HCT116 (cell line): ENCODE results near the gene LINGO1. TPM values are rescaled to one million over a fixed set of nuclear protein-coding genes. Genes with fewer than 3 reads are reported as not detected.

Source experiments
- ATAC-seq: fragments of 200-7000 bp; cut with Tn5 transposase; 2 replicates; pipeline ENCODE4 v1.9.1; 2020; ENCODE audit warnings: mild to moderate bottlenecking, moderate library complexity
- BruUV-seq: library from RNA; stranded (reverse); fragments of 400-500 nt; replicated peaks from 2 replicates; lab custom pipeline; 2021; lab: Mats Ljungman, UMichigan
- CTCF ChIA-PET: fragments of 300-600 bp; sonication (Branson Sonifier 250); formaldehyde crosslinking; loops from one replicate; lab custom pipeline; 2021; ENCODE audit warnings: antibody characterized with exemption; lab: Charles Lee
- POLR2A ChIA-PET: fragments of 300-600, 350-600 bp; sonication (Branson Sonifier 250); formaldehyde crosslinking; loops from one replicate; lab custom pipeline; 2021; ENCODE audit warnings: antibody characterized with exemption; lab: Charles Lee
- RAD21 ChIA-PET, 2 experiments: fragments of 300-600 bp; sonication (Branson Sonifier 250); formaldehyde crosslinking; loops; one replicate each; lab custom pipeline; 2023; ENCODE audit warnings: low total read pairs in 2 of 2; ENCODE audit not compliant: uncharacterized antibody in 2 of 2, unreplicated experiment in 2 of 2, low non-redundant PET in 1 of 2; lab: Charles Lee
- DNase-seq: peaks from one replicate; pipeline ENCODE4 v3.0.0-alpha.2; 2010; ENCODE audit warnings: low read depth, low spot score
- H2AFZ ChIP-seq: fragments of 200-600 bp; shearing (Covaris generic), sonication (generic); 2 replicates; pipeline ENCODE4 v1.6.1; 2017; ENCODE audit warnings: low read depth, mixed run types, mixed read lengths, antibody characterized with exemption, low read length; ENCODE audit not compliant: poor library complexity, severe bottlenecking
- H3K27ac ChIP-seq: 2 replicates; pipeline ENCODE4 v1.5.1; 2012; ENCODE audit warnings: low read depth, low read length
- H3K27me3 ChIP-seq: fragments of 200-600 bp; sonication (generic); 2 replicates; pipeline ENCODE4 v1.6.1; 2016; ENCODE audit warnings: mixed run types, low read length, mixed read lengths; ENCODE audit not compliant: insufficient read depth
- H3K36me3 ChIP-seq, 2 experiments: fragments of 200-500 bp in 1 of 2; fragments of 200-600 bp in 1 of 2; sonication (Bioruptor generic) in 1 of 2; sonication (generic) in 1 of 2; 2 replicates each; pipeline versions ENCODE4 v1.5.1 to v1.6.1; 2014 to 2016; ENCODE audit warnings: low read length in 2 of 2, inconsistent platforms in 1 of 2, mixed read lengths in 1 of 2, mixed run types in 1 of 2; ENCODE audit not compliant: insufficient read depth in 2 of 2, control insufficient read depth in 1 of 2
- H3K4me1 ChIP-seq, 2 experiments: fragments of 200-600 bp in 1 of 2; sonication (generic) in 1 of 2; 2 replicates each; pipeline versions ENCODE4 v1.5.1 to v1.6.1; 2012 to 2017; ENCODE audit warnings: low read length in 2 of 2, inconsistent platforms in 1 of 2, mild to moderate bottlenecking in 1 of 2, mixed read lengths in 1 of 2, mixed run types in 1 of 2, moderate library complexity in 1 of 2; ENCODE audit not compliant: insufficient read depth in 2 of 2, control insufficient read depth in 1 of 2
- H3K4me2 ChIP-seq: fragments of 200-600 bp; sonication (generic); 2 replicates; pipeline ENCODE4 v1.6.1; 2017; ENCODE audit warnings: mixed run types, low read length, mixed read lengths
- H3K4me3 ChIP-seq, 2 experiments: fragments of 200-600 bp in 1 of 2; sonication (generic) in 1 of 2; replicated peaks in 1 of 2; 2 replicates each; pipeline ENCODE4 v1.5.1; 2011 to 2016; ENCODE audit warnings: low read length in 2 of 2, control low read depth in 1 of 2, low read depth in 1 of 2, mild to moderate bottlenecking in 1 of 2, mixed read lengths in 1 of 2, mixed run types in 1 of 2
- H3K79me2 ChIP-seq: fragments of 200-600 bp; sonication (generic); 2 replicates; pipeline ENCODE4 v1.6.1; 2017; ENCODE audit warnings: mild to moderate bottlenecking, mixed run types, low read length, moderate library complexity, mixed read lengths; ENCODE audit not compliant: insufficient read depth
- H3K9ac ChIP-seq: fragments of 200-600 bp; sonication (generic); 2 replicates; pipeline ENCODE4 v1.6.1; 2016; ENCODE audit warnings: low read length, mixed read lengths
- H3K9me2 ChIP-seq: fragments of 200-600 bp; sonication (generic), shearing (Covaris generic); 2 replicates; pipeline ENCODE4 v1.6.1; 2017; ENCODE audit warnings: mixed run types, mild to moderate bottlenecking, moderate library complexity; ENCODE audit not compliant: insufficient read depth
- H3K9me3 ChIP-seq, 2 experiments: fragments of 200-500 bp in 1 of 2; fragments of 200-600 bp in 1 of 2; sonication (Bioruptor generic) in 1 of 2; sonication (generic) in 1 of 2; 2 replicates each; pipeline ENCODE4 v1.6.1; 2014 to 2017; ENCODE audit warnings: low read length in 2 of 2, mixed read lengths in 2 of 2, inconsistent platforms in 1 of 2, low read depth in 1 of 2, mild to moderate bottlenecking in 1 of 2, mixed run types in 1 of 2, moderate library complexity in 1 of 2; ENCODE audit not compliant: control insufficient read depth in 1 of 2, insufficient read depth in 1 of 2
- H4K20me1 ChIP-seq: fragments of 200-600 bp; sonication (generic), shearing (Covaris generic); 2 replicates; pipeline ENCODE4 v1.6.1; 2017; ENCODE audit warnings: mixed run types, mild to moderate bottlenecking, moderate library complexity; ENCODE audit not compliant: insufficient read depth
- EGR1 ChIP-seq: IDR thresholded peaks from 2 replicates; pipeline ENCODE4 v1.6.1; 2012; ENCODE audit warnings: low read depth
- JUND ChIP-seq: IDR thresholded peaks from 2 replicates; pipeline ENCODE4 v1.6.1; 2012
- RAD21 ChIP-seq: IDR thresholded peaks from 2 replicates; pipeline ENCODE4 v1.6.1; 2012; ENCODE audit warnings: low read depth, mild to moderate bottlenecking
- intact Hi-C: fragments of 100-400 bp; cut with micrococcal nuclease; formaldehyde crosslinking; loops from 2 replicates; pipeline ENCODE4 v1.10.0; 2022
- total RNA-seq: library from RNA; stranded (reverse); gene quantifications from one replicate; pipeline ENCODE4 v1.2.1, GENCODE V29; 2021; ENCODE audit not compliant: unreplicated experiment
- TF ChIP-seq, protein P1 (sequence below): IDR thresholded peaks from 2 replicates; pipeline ENCODE4 v1.6.1; 2012
- TF ChIP-seq, protein P2 (sequence below), 3 experiments: fragments of 200-600 bp in 1 of 3; sonication (generic) in 1 of 3; IDR thresholded peaks in 2 of 3; conservative IDR thresholded peaks in 1 of 3; 2 replicates each; pipeline ENCODE4 v1.5.1; 2012 to 2017; ENCODE audit warnings: low read depth in 2 of 3, low read length in 2 of 3, antibody characterized with exemption in 1 of 3, borderline replicate concordance in 1 of 3, control low read depth in 1 of 3, mild to moderate bottlenecking in 1 of 3, mixed read lengths in 1 of 3, mixed run types in 1 of 3, moderate library complexity in 1 of 3; ENCODE audit not compliant: insufficient read depth in 1 of 3
- TF ChIP-seq, protein P3 (sequence below): IDR thresholded peaks from 2 replicates; pipeline ENCODE4 v1.6.1; 2012; ENCODE audit warnings: low read depth
- TF ChIP-seq, protein P4 (sequence below): IDR thresholded peaks from 2 replicates; pipeline ENCODE4 v1.6.1; 2012

The LINGO1 gene
- total RNA-seq, 1 experiment from 2014 or later, result 15.6 TPM

DNA sequence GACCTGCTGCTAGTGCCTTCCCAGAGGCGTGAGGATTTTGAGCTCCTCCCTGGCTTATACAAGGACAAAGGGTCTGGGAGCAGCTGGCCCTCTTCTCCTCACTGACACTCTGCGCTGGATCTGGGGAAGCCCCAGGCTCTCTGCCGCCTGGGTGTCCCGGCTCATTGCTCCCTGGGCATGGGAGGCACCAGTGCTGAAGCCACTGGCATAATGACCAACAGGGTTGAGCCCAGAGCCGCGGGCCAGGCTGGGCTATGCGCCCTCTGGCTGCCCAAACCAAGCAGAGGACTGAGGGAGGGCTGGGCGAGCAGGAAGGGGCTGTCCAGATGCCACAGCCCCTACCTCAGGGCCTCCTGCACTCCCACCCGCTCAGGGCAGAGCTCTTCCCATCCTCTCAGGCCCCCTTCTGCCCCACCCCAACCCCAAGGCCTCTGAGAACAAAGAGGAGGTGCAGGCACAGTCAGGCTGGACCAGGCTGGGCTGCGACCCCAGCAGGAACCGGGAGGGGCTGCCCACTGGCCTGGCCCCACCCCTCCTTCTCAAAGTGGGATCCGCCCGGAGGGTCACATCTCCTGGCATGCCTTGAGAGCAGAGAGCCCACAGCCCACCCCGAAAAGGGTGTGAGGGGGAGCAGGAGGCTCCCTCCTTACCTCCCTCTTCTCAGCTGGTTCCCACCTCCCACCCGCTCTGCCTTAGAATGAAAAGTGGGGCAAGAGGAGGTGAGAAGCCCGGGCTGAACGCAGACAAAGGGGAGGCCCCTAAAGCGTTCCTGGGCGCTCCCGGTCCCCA is 1.6 kb downstream of the LINGO1 start:
- H3K9me3 ChIP-seq, result no peaks in the 10 kb centered on the region
- no peak overlapping the region for H2AFZ ChIP-seq
- peaks cover 11 to 29% of the 10 kb centered on the region in 2 experiments; a peak in 3 of 4 replicates for H3K4me1 ChIP-seq
- peak overlapping the region; percentile 63; the same call in 1 of the 2 replicates for H3K9ac ChIP-seq
- no peaks in the 10 kb centered on the region; the same call in 1 of the 2 replicates for H3K79me2 ChIP-seq
- no peaks in the 10 kb centered on the region for H3K36me3 ChIP-seq
- ATAC-seq (no peak), DNase-seq (no peak)
- peak overlapping the region; percentile 85 for H3K4me2 ChIP-seq
- POLR2A ChIA-PET, result interaction anchor here (1.8 kb wide), 1 partner anchor 13 kb away, joined by 7 read pairs; no protein-coding TSS in a partner anchor
- peak overlapping the region; percentile 48 to 63 for H3K4me3 ChIP-seq
- RAD21 ChIA-PET, result no interaction called here
- peak overlapping the region; percentile 47; the same call in 1 of the 2 replicates for H3K27ac ChIP-seq
- no peaks in the 10 kb centered on the region for H4K20me1 ChIP-seq
- no peaks in the 10 kb centered on the region for H3K27me3 ChIP-seq
- TF ChIP-seq, protein P1, sequence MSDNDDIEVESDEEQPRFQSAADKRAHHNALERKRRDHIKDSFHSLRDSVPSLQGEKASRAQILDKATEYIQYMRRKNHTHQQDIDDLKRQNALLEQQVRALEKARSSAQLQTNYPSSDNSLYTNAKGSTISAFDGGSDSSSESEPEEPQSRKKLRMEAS, result no peak
- TF ChIP-seq, protein P2, sequence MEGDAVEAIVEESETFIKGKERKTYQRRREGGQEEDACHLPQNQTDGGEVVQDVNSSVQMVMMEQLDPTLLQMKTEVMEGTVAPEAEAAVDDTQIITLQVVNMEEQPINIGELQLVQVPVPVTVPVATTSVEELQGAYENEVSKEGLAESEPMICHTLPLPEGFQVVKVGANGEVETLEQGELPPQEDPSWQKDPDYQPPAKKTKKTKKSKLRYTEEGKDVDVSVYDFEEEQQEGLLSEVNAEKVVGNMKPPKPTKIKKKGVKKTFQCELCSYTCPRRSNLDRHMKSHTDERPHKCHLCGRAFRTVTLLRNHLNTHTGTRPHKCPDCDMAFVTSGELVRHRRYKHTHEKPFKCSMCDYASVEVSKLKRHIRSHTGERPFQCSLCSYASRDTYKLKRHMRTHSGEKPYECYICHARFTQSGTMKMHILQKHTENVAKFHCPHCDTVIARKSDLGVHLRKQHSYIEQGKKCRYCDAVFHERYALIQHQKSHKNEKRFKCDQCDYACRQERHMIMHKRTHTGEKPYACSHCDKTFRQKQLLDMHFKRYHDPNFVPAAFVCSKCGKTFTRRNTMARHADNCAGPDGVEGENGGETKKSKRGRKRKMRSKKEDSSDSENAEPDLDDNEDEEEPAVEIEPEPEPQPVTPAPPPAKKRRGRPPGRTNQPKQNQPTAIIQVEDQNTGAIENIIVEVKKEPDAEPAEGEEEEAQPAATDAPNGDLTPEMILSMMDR (IDR thresholded peaks at IDR 0.05 in 2 of 3, conservative IDR thresholded peaks at IDR 0.05 in 1 of 3; ENCODE audit: borderline replicate concordance in 1 of 3, insufficient read depth in 1 of 3, low read depth in 2 of 3, low read length in 2 of 3), result 0 out of 6 replicates have a peak, but pooled peaks of 1 of the 3 experiments have one; percentile 17
- no peaks in the 10 kb centered on the region for H3K9me2 ChIP-seq
- BruUV-seq, result TSS peak; percentile 35
- CTCF ChIA-PET, result interaction anchor here (0.8 to 2.0 kb wide), 5 partner anchors 14 to 244 kb away, joined by 3 to 11 read pairs (median 4); no protein-coding TSS in a partner anchor
- intact Hi-C loops, result loop anchor here (5.0 kb wide), 1 partner anchor 444 kb away; no protein-coding TSS in a partner anchor

DNA sequence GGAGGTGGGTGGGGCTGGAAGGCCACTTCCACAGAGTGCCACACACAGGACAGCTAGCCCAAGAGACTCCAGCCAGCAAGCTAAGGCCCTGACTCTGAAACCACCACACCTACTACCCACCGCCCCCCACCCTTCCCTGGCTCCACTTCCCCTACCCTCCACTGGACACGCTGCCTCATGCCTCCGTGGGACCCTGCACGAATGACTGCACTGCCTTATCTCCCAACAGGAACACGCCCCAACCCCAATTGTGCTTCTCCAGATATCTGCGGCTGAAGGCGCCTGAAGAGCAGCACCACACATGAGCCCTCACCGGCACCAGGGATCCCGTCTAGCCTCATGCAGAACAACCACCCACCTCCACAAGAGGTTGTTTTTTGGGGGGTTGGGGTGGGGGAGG is 2.7 kb downstream of the LINGO1 start:
- no peak overlapping the region for H3K4me2 ChIP-seq
- BruUV-seq, result no TSS peak
- H3K9me2 ChIP-seq, result no peaks in the 10 kb centered on the region
- ChIA-PET CTCF (interaction anchor here (1.3 to 1.8 kb wide), 2 partner anchors 25 kb away, joined by 4 read pairs; no protein-coding TSS in a partner anchor), RAD21 (no interaction called here), POLR2A (interaction anchor here (1.8 kb wide), 1 partner anchor 12 kb away, joined by 7 read pairs; no protein-coding TSS in a partner anchor)
- H2AFZ ChIP-seq, result no peak overlapping the region
- H4K20me1 ChIP-seq, result no peaks in the 10 kb centered on the region
- H3K9ac ChIP-seq, result no peak overlapping the region
- no peak overlapping the region for H3K4me3 ChIP-seq
- H3K27ac ChIP-seq, result no peak overlapping the region
- ATAC-seq, result no peak
- H3K9me3 ChIP-seq, result no peaks in the 10 kb centered on the region
- intact Hi-C loops, result loop anchor here (5.0 kb wide), 1 partner anchor 443 kb away; no protein-coding TSS in a partner anchor
- no peaks in the 10 kb centered on the region; the same call in 1 of the 2 replicates for H3K79me2 ChIP-seq
- no peaks in the 10 kb centered on the region for H3K36me3 ChIP-seq
- no peak for DNase-seq
- H3K27me3 ChIP-seq, result no peaks in the 10 kb centered on the region
- H3K4me1 ChIP-seq, result peaks cover 11 to 29% of the 10 kb centered on the region in 2 experiments; a peak in 3 of 4 replicates
- TF ChIP-seq, protein P3, sequence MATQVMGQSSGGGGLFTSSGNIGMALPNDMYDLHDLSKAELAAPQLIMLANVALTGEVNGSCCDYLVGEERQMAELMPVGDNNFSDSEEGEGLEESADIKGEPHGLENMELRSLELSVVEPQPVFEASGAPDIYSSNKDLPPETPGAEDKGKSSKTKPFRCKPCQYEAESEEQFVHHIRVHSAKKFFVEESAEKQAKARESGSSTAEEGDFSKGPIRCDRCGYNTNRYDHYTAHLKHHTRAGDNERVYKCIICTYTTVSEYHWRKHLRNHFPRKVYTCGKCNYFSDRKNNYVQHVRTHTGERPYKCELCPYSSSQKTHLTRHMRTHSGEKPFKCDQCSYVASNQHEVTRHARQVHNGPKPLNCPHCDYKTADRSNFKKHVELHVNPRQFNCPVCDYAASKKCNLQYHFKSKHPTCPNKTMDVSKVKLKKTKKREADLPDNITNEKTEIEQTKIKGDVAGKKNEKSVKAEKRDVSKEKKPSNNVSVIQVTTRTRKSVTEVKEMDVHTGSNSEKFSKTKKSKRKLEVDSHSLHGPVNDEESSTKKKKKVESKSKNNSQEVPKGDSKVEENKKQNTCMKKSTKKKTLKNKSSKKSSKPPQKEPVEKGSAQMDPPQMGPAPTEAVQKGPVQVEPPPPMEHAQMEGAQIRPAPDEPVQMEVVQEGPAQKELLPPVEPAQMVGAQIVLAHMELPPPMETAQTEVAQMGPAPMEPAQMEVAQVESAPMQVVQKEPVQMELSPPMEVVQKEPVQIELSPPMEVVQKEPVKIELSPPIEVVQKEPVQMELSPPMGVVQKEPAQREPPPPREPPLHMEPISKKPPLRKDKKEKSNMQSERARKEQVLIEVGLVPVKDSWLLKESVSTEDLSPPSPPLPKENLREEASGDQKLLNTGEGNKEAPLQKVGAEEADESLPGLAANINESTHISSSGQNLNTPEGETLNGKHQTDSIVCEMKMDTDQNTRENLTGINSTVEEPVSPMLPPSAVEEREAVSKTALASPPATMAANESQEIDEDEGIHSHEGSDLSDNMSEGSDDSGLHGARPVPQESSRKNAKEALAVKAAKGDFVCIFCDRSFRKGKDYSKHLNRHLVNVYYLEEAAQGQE, result no peak
- TF ChIP-seq, protein P2 (IDR thresholded peaks at IDR 0.05 in 2 of 3, conservative IDR thresholded peaks at IDR 0.05 in 1 of 3; ENCODE audit: borderline replicate concordance in 1 of 3, insufficient read depth in 1 of 3, low read depth in 2 of 3, low read length in 2 of 3), result no peak
- TF ChIP-seq, protein P4, sequence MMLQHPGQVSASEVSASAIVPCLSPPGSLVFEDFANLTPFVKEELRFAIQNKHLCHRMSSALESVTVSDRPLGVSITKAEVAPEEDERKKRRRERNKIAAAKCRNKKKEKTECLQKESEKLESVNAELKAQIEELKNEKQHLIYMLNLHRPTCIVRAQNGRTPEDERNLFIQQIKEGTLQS, result no peak
- TF ChIP-seq RAD21 (no peak), EGR1 (no peak), JUND (no peak)
